PFSK-1 (cell line): Measurements from ENCODE around the gene MOB3A.

Experiments
- FOXP2 ChIP-seq: optimal IDR thresholded peaks from 2 replicates; pipeline ENCODE3; 2011; ENCODE audit warnings: borderline replicate concordance, control low read depth, inconsistent platforms; ENCODE audit not compliant: insufficient read depth; ENCODE audit errors: extremely low read length, extremely low read depth
- POLR2AphosphoS5 ChIP-seq: IDR thresholded peaks from 2 replicates; pipeline ENCODE4 v1.6.1; 2012; ENCODE audit warnings: low read depth, mild to moderate bottlenecking, control low read depth, low read length, moderate library complexity
- SIN3A ChIP-seq: IDR thresholded peaks from 2 replicates; pipeline ENCODE4 v1.6.1; 2012; ENCODE audit warnings: mild to moderate bottlenecking, low read length, moderate library complexity, borderline replicate concordance; ENCODE audit not compliant: insufficient read depth
- TAF1 ChIP-seq: IDR thresholded peaks from 2 replicates; pipeline ENCODE4 v1.6.1; 2012; ENCODE audit warnings: low read length, control low read depth, borderline replicate concordance; ENCODE audit not compliant: insufficient read depth
- TF ChIP-seq, protein P1 (sequence below), 2 experiments: IDR thresholded peaks; 2 replicates each; pipeline versions ENCODE4 v1.6.1 to v1.8.0; 2011 to 2012; ENCODE audit warnings: low read depth in 2 of 2, low read length in 2 of 2, control low read depth in 1 of 2, inconsistent platforms in 1 of 2, mild to moderate bottlenecking in 1 of 2, moderate library complexity in 1 of 2; ENCODE audit not compliant: insufficient read depth in 1 of 2

Gene MOB3A

DNA sequence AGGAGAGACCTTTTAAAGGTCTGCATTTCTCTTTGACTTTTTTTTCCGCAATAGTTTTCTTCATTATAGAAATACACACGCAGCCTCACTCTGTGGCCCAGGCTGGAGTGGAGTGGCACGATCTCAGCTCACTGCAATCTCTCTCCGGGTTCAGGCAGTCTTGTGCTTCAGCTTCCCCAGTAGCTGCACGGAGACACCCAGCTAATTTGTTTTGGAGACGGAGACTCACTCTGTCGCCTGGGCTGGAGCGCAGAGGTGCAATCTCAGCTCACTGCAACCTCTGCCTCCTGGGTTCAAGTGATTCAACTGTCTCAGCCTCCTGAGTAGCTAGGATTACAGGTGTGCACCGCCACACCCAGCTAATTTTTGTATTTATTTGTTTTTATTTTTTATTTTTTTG is 33.4 kb downstream of the MOB3A start:
- TF ChIP-seq POLR2AphosphoS5 (no peak), FOXP2 (no peak), TAF1 (no peak), SIN3A (no peak)
- TF ChIP-seq, protein P1, sequence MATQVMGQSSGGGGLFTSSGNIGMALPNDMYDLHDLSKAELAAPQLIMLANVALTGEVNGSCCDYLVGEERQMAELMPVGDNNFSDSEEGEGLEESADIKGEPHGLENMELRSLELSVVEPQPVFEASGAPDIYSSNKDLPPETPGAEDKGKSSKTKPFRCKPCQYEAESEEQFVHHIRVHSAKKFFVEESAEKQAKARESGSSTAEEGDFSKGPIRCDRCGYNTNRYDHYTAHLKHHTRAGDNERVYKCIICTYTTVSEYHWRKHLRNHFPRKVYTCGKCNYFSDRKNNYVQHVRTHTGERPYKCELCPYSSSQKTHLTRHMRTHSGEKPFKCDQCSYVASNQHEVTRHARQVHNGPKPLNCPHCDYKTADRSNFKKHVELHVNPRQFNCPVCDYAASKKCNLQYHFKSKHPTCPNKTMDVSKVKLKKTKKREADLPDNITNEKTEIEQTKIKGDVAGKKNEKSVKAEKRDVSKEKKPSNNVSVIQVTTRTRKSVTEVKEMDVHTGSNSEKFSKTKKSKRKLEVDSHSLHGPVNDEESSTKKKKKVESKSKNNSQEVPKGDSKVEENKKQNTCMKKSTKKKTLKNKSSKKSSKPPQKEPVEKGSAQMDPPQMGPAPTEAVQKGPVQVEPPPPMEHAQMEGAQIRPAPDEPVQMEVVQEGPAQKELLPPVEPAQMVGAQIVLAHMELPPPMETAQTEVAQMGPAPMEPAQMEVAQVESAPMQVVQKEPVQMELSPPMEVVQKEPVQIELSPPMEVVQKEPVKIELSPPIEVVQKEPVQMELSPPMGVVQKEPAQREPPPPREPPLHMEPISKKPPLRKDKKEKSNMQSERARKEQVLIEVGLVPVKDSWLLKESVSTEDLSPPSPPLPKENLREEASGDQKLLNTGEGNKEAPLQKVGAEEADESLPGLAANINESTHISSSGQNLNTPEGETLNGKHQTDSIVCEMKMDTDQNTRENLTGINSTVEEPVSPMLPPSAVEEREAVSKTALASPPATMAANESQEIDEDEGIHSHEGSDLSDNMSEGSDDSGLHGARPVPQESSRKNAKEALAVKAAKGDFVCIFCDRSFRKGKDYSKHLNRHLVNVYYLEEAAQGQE (IDR thresholded peaks at IDR 0.05; ENCODE audit: insufficient read depth in 1 of 2, low read depth in 2 of 2, low read length in 2 of 2) = no peak

DNA sequence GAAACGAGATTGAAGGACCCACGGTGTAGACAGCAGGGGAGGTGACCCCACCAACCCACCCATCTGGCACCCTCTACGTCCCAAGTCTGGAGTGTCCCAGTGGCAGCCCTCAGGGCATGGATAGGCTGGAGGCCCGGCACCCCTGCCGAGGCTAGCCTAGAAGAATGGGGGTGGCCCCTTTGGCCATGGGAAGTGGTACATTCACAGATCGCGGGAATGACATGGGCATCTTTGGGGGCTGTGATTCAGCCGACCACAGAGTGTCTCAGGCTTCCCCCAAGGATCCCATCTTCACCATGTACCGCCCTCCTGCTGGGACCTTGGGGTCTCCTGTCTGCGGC is 33.8 kb downstream of the MOB3A start:
- TF ChIP-seq POLR2AphosphoS5 = no peak
- no peak for TF ChIP-seq FOXP2

DNA sequence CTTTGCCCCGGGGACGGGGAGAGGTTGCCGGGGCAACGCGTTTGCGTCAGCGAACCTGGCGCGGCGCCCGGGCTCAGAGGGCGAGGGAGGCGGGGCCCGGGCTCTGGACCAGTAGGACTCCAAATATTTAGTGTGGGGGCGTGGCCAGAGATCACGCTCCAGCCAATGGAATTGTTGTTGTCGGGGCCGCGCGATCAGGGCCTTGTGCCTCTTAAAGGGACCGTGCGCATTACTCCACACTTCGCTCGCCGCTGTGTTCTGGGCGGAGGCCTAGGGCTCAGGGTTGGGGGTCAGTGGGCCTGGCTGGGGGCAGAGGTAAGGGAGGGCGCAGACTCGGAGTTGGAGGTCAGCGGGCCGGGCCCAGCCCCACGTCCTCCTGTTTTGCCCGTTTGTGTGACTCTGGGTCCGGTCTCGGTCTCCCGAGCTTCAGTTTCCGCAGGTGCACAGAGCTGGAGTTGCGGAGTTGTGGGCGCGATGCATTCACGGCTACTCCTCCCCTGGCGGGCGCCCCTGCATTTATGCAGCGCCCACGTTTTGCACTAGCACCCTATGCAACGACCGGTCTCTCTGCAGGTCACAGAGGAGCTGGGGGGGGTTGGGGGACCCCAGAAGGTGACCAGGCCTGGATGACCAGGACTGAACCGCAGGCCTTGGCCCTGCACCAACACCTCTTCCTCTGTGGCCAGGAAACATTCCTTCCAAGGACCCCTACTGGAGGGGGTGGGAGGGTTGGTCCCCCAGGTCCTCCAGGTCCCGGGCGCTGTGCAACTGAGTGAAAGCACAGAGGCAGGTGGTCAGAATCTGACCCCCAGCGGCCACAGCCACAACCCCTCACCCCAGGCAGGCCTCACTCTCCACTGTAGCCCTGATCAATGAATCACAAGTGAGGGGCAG is 34.4 kb downstream of the MOB3A start:
- TF ChIP-seq SIN3A = no peak
- TF ChIP-seq POLR2AphosphoS5 = peak; percentile 56; the same call in 1 of the 2 replicates
- peak; percentile 77; the same call in 1 of the 2 replicates for TF ChIP-seq TAF1
- peak; percentile 47 for TF ChIP-seq FOXP2

GRCh38 chr19:2060884-2061494 is 35.1 kb downstream of the MOB3A start:
- TF ChIP-seq, protein P1 (IDR thresholded peaks at IDR 0.05; ENCODE audit: insufficient read depth in 1 of 2, low read depth in 2 of 2, low read length in 2 of 2) = 0 out of 4 replicates have a peak, but pooled peaks of 1 of the 2 experiments have one; percentile 30
- TF ChIP-seq SIN3A (0 out of 2 replicates have a peak, but pooled peaks have one; percentile 61), FOXP2 (no peak), POLR2AphosphoS5 (0 out of 2 replicates have a peak, but pooled peaks have one; percentile 53)

GRCh38 chr19:2059422-2060201 is 36.5 kb downstream of the MOB3A start:
- TF ChIP-seq FOXP2 (peak; percentile 63), TAF1 (no peak)

DNA sequence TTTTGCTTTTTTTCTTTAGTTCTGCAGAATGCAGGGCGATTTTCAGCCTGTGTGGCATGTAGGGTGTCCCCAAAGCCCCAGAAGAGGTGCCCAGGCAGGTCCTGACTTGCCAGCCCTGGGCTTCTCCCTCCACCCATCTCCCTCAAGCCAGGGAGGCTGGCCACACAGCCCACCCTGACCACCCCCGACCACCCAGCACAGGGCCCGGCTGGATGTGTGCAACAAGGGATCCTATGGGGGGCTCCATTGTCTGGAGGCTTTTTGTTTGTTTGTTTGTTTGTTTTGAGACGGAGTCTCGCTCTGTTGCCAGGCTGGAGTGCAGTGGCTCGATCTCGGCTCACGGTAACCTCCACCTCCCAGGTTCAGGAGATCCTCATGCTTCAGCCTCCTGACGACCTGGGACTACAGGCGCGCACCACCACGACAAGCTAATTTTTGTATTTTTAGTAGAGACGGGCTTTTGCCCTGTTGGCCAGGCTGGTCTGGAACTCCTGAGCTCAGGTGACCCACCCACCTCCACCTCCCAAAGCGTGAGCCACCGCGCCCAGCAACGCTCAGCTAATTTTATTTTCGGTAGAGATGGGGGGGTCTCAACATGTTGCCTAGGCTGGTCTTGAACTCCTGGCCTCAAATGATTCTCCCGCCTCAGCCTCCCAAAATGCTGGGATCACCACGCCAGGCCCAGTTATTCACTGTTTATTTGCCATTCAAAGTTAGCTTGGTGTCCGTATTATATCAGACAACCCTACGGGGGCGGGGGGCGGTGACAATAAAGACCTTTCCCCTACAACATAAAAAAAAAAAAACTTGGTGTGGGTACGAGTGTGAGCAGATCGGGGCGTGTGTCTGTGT is 37.3 kb downstream of the MOB3A start:
- TF ChIP-seq TAF1 (no peak), SIN3A (no peak), POLR2AphosphoS5 (no peak), FOXP2 (no peak)
- TF ChIP-seq, protein P1 (IDR thresholded peaks at IDR 0.05; ENCODE audit: insufficient read depth in 1 of 2, low read depth in 2 of 2, low read length in 2 of 2) = no peak
